ENCODE results near the gene RNH1. TPM values are rescaled to one million over a fixed set of nuclear protein-coding genes. Genes with fewer than 3 reads are reported as not detected.

The RNH1 gene
- total RNA-seq, 1 experiment from 2014 or later: 832 TPM

GRCh38 chr11:495537-495931 lies 11.5 kb downstream of the RNH1 start:
- no peaks in the 10 kb centered on the region for H3K9me3 ChIP-seq
- no peaks in the 10 kb centered on the region for H3K27me3 ChIP-seq
- no peak overlapping the region for H3K4me3 ChIP-seq
- peak; percentile 45 for DNase-seq
- peaks cover 79% of the 10 kb centered on the region for H3K36me3 ChIP-seq

GRCh38 chr11:494761-495536 lies 12.1 kb downstream of the RNH1 start:
- Histone ChIP-seq H3K36me3 (peaks cover 73% of the 10 kb centered on the region), H3K4me3 (no peak overlapping the region), H3K9me3 (no peaks in the 10 kb centered on the region), H3K27me3 (no peaks in the 10 kb centered on the region)
- no peak for DNase-seq

GRCh38 chr11:492427-493226 lies 14.4 kb downstream of the RNH1 start:
- Histone ChIP-seq H3K36me3 (peaks cover 50% of the 10 kb centered on the region), H3K27me3 (no peaks in the 10 kb centered on the region), H3K9me3 (no peaks in the 10 kb centered on the region), H3K4me3 (no peak overlapping the region)
- DNase-seq: no peak

GRCh38 chr11:491358-491757 lies 15.7 kb downstream of the RNH1 start:
- H3K9me3 ChIP-seq: no peaks in the 10 kb centered on the region
- H3K36me3 ChIP-seq: peaks cover 39% of the 10 kb centered on the region
- H3K4me3 ChIP-seq: no peak overlapping the region
- H3K27me3 ChIP-seq: no peaks in the 10 kb centered on the region
- DNase-seq: no peak

- DNase-seq: no peak
- Histone ChIP-seq H3K4me3 (no peak overlapping the region), H3K27me3 (no peaks in the 10 kb centered on the region), H3K36me3 (peaks cover 35% of the 10 kb centered on the region), H3K9me3 (no peaks in the 10 kb centered on the region)
These were observed 16.1 kb downstream of the RNH1 start for GRCh38 chr11:490930-491260.

- no peak for DNase-seq
- H3K4me3 ChIP-seq: no peak overlapping the region
- no peaks in the 10 kb centered on the region for H3K9me3 ChIP-seq
- no peaks in the 10 kb centered on the region for H3K27me3 ChIP-seq
- peaks cover 29% of the 10 kb centered on the region for H3K36me3 ChIP-seq
These were observed 16.7 kb downstream of the RNH1 start for GRCh38 chr11:490186-490929.

- Histone ChIP-seq H3K36me3 (peaks cover 23% of the 10 kb centered on the region), H3K9me3 (no peaks in the 10 kb centered on the region), H3K27me3 (no peaks in the 10 kb centered on the region), H3K4me3 (no peak overlapping the region)
- DNase-seq: no peak
These were observed 17.3 kb downstream of the RNH1 start for GRCh38 chr11:489610-490185.

- H3K4me3 ChIP-seq: no peak overlapping the region
- peaks cover 17% of the 10 kb centered on the region for H3K36me3 ChIP-seq
- DNase-seq: no peak
- H3K27me3 ChIP-seq: no peaks in the 10 kb centered on the region
- H3K9me3 ChIP-seq: no peaks in the 10 kb centered on the region
These were observed 18.1 kb downstream of the RNH1 start for GRCh38 chr11:488992-489391.

- no peaks in the 10 kb centered on the region for H3K27me3 ChIP-seq
- DNase-seq: no peak
- H3K9me3 ChIP-seq: no peaks in the 10 kb centered on the region; the same call in 1 of the 2 replicates
- peaks cover 14% of the 10 kb centered on the region for H3K36me3 ChIP-seq
- no peak overlapping the region for H3K4me3 ChIP-seq
These were observed 18.5 kb downstream of the RNH1 start for GRCh38 chr11:488579-488978.

GRCh38 chr11:488062-488461 lies 19.0 kb downstream of the RNH1 start:
- no peaks in the 10 kb centered on the region; the same call in 1 of the 2 replicates for H3K9me3 ChIP-seq

GRCh38 chr11:487571-488021 lies 19.4 kb downstream of the RNH1 start:
- Histone ChIP-seq H3K9me3 (no peaks in the 10 kb centered on the region; the same call in 1 of the 2 replicates), H3K27me3 (no peaks in the 10 kb centered on the region), H3K4me3 (no peak overlapping the region), H3K36me3 (peaks cover 7% of the 10 kb centered on the region)
- DNase-seq: no peak

More at GRCh38 chr11:488062-488461, 19.0 kb downstream of the RNH1 start:
- H3K4me3 ChIP-seq: no peak overlapping the region
- DNase-seq: no peak
- H3K36me3 ChIP-seq: peaks cover 9% of the 10 kb centered on the region
- no peaks in the 10 kb centered on the region for H3K27me3 ChIP-seq

GRCh38 chr11:486189-486588 lies 20.9 kb downstream of the RNH1 start:
- no peak for DNase-seq
- Histone ChIP-seq H3K36me3 (peaks cover 4% of the 10 kb centered on the region; the same call in 1 of the 2 replicates), H3K27me3 (no peaks in the 10 kb centered on the region), H3K9me3 (no peaks in the 10 kb centered on the region; the same call in 1 of the 2 replicates), H3K4me3 (no peak overlapping the region)

- no peaks in the 10 kb centered on the region; the same call in 1 of the 2 replicates for H3K9me3 ChIP-seq
- H3K27me3 ChIP-seq: no peaks in the 10 kb centered on the region
- H3K4me3 ChIP-seq: no peak overlapping the region
- no peak for DNase-seq
- no peaks in the 10 kb centered on the region for H3K36me3 ChIP-seq
These were observed 22.4 kb downstream of the RNH1 start for GRCh38 chr11:484616-485015.

- no peak for DNase-seq
- no peak overlapping the region for H3K4me3 ChIP-seq
- H3K27me3 ChIP-seq: no peaks in the 10 kb centered on the region
- H3K36me3 ChIP-seq: peaks cover 4% of the 10 kb centered on the region; the same call in 1 of the 2 replicates
- H3K9me3 ChIP-seq: no peaks in the 10 kb centered on the region; the same call in 1 of the 2 replicates
These were observed 27.7 kb downstream of the RNH1 start for GRCh38 chr11:479311-479710.

- no peak overlapping the region for H3K4me3 ChIP-seq
- no peaks in the 10 kb centered on the region for H3K9me3 ChIP-seq
- no peaks in the 10 kb centered on the region for H3K27me3 ChIP-seq
- no peak for DNase-seq
- peaks cover 4% of the 10 kb centered on the region; the same call in 1 of the 2 replicates for H3K36me3 ChIP-seq
These were observed 29.9 kb downstream of the RNH1 start for GRCh38 chr11:477052-477715.

- Histone ChIP-seq H3K27me3 (no peaks in the 10 kb centered on the region), H3K36me3 (peaks cover 4% of the 10 kb centered on the region; the same call in 1 of the 2 replicates), H3K4me3 (no peak overlapping the region), H3K9me3 (no peaks in the 10 kb centered on the region)
- no peak for DNase-seq
These were observed 30.6 kb downstream of the RNH1 start for GRCh38 chr11:476416-476815.

Data from MG63 (cell line).